Measurements from ENCODE around the gene LCE3D. TPM values are rescaled to one million over a fixed set of nuclear protein-coding genes. Genes with fewer than 3 reads are reported as not detected.

Gene LCE3D
- total and polyA plus RNA-seq, 2 of the 4 experiments (the other 2 are of a cell fraction): not detected

DNA sequence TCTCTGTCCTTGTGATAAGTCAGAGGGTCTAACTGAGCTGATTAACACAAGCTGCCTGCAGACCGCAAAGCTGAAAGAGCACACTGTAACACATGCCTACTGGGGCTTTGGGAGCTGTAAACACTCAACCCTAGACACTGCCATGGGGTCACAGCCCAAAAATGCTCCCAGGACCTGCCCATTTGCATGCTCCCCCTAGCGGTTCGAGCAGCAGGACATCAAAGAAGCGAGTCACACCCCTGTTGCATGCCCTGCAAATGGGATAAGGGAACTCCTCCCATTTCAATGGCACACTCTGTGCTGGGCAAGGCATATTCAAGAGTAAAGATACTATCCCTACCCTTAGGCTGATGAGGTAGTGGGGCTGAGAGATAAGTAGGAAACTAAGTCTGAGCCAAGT is 36.5 kb downstream of the LCE3D start:
- no CpG with 5 or more reads among the region's 4 CpGs for WGBS, 2 experiments (ENCODE audit: extremely low coverage in 2 of 2, insufficient read length in 1 of 2)
- CTCF ChIA-PET: no interaction called here
- dilution Hi-C loops (cut with HindIII; ENCODE audit: low sequenced_read_pairs, unreplicated experiment): no loop called here

More for the DNA sequence above, 36.5 kb downstream of the LCE3D start:
- H3K9me3 ChIP-seq (ENCODE audit: control insufficient read depth, insufficient read depth, low read length): peaks cover 4% of the 10 kb centered on the region; the same call in 1 of the 2 replicates
- no peak overlapping the region for H3K56ac ChIP-seq (ENCODE audit: extremely low read depth, insufficient read depth, low read length)
- H3K14ac ChIP-seq (replicated peaks; ENCODE audit: low read depth, low read length): no peak overlapping the region
- no peak overlapping the region for H2AFZ ChIP-seq (replicated peaks; ENCODE audit: low read length, poor library complexity)
- DNase-seq (no peak), ATAC-seq (ENCODE audit: low read depth) (no peak)
- no peak overlapping the region for H3K9ac ChIP-seq (ENCODE audit: low read depth, low read length)
- no peaks in the 10 kb centered on the region for H4K20me1 ChIP-seq (ENCODE audit: insufficient read depth, low read length)
- POLR2A ChIA-PET (ENCODE audit: unreplicated experiment): no interaction called here
- no peak overlapping the region for H2BK120ac ChIP-seq (ENCODE audit: low read depth, low read length)
- no peak overlapping the region for H2BK20ac ChIP-seq (ENCODE audit: low read depth, low read length)
- no peaks in the 10 kb centered on the region for H3K4me1 ChIP-seq (ENCODE audit: control insufficient read depth, insufficient read depth, low read length)
- no peak overlapping the region for H2AK9ac ChIP-seq (replicated peaks; ENCODE audit: low read depth, low read length, poor library complexity)
- intact Hi-C loops (cut with micrococcal nuclease) (no loop called here), in situ Hi-C loops (cut with MboI; ENCODE audit: low sequenced_read_pairs) (no loop called here)
- no peak overlapping the region for H2AK5ac ChIP-seq (ENCODE audit: low read depth, low read length)
- H3K4me3 ChIP-seq (ENCODE audit: insufficient read depth, low read depth, low read length): no peak overlapping the region
- no peaks in the 10 kb centered on the region for H3K27me3 ChIP-seq (ENCODE audit: control insufficient read depth, insufficient read depth, low read length)
- no peak overlapping the region for H3K18ac ChIP-seq (ENCODE audit: low read depth, low read length)
- H2BK15ac ChIP-seq (ENCODE audit: low read depth, low read length): no peak overlapping the region
- H4K5ac ChIP-seq (ENCODE audit: low read depth, low read length): no peak overlapping the region
- BruUV-seq (replicated peaks): no TSS peak
- H3K79me1 ChIP-seq (ENCODE audit: low read depth in 1 of 2, low read length in 2 of 2): no peaks in the 10 kb centered on the region
- H3K4me2 ChIP-seq (ENCODE audit: low read depth, low read length): no peak overlapping the region
- H3K36me3 ChIP-seq (ENCODE audit: control insufficient read depth, insufficient read depth, low read length): no peaks in the 10 kb centered on the region
- no peak overlapping the region for H3K27ac ChIP-seq (ENCODE audit: insufficient read depth, low read length)
- H3K9me1 ChIP-seq (ENCODE audit: insufficient read depth, low read length): no peaks in the 10 kb centered on the region
- no peak overlapping the region for H3K23ac ChIP-seq (ENCODE audit: low read depth, low read length)
- H3K4ac ChIP-seq (ENCODE audit: low read depth, low read length): no peak overlapping the region
- TF ChIP-seq, protein P1, sequence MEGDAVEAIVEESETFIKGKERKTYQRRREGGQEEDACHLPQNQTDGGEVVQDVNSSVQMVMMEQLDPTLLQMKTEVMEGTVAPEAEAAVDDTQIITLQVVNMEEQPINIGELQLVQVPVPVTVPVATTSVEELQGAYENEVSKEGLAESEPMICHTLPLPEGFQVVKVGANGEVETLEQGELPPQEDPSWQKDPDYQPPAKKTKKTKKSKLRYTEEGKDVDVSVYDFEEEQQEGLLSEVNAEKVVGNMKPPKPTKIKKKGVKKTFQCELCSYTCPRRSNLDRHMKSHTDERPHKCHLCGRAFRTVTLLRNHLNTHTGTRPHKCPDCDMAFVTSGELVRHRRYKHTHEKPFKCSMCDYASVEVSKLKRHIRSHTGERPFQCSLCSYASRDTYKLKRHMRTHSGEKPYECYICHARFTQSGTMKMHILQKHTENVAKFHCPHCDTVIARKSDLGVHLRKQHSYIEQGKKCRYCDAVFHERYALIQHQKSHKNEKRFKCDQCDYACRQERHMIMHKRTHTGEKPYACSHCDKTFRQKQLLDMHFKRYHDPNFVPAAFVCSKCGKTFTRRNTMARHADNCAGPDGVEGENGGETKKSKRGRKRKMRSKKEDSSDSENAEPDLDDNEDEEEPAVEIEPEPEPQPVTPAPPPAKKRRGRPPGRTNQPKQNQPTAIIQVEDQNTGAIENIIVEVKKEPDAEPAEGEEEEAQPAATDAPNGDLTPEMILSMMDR (conservative IDR thresholded peaks at IDR 0.05; ENCODE audit: low read depth, low read length): peak; percentile 7; the same call in 1 of the 2 replicates
- no peak for TF ChIP-seq CEBPB (IDR thresholded peaks at IDR 0.05; ENCODE audit: low read depth, low read length)
- no peak overlapping the region for H4K8ac ChIP-seq (ENCODE audit: low read depth in 2 of 2, low read length in 2 of 2)
- H2BK5ac ChIP-seq (ENCODE audit: low read depth, low read length, poor library complexity, severe bottlenecking): no peak overlapping the region
- no peak overlapping the region for H4K91ac ChIP-seq (ENCODE audit: insufficient read depth, low read depth, low read length)
